Progenitor cell of endocrine pancreas (in vitro differentiated cells): Measurements from ENCODE around the gene SKI. TPM values are rescaled to one million over a fixed set of nuclear protein-coding genes. Genes with fewer than 3 reads are reported as not detected.

ENCODE experiments used
- DNase-seq: peaks from one replicate; pipeline ENCODE4 v3.0.0; 2021; ENCODE audit warnings: low spot score; ENCODE audit not compliant: unreplicated experiment
- H3K27ac Mint-ChIP-seq: 2 replicates; pipeline ENCODE4 v1.8.0; 2021; ENCODE audit warnings: mild to moderate bottlenecking, moderate library complexity, mixed read lengths
- H3K27me3 Mint-ChIP-seq: 2 replicates; pipeline ENCODE4 v1.8.0; 2021; ENCODE audit warnings: mixed read lengths
- H3K36me3 Mint-ChIP-seq: 2 replicates; pipeline ENCODE4 v1.8.0; 2022; ENCODE audit warnings: mixed read lengths; ENCODE audit not compliant: insufficient read depth
- H3K4me1 Mint-ChIP-seq: 2 replicates; pipeline ENCODE4 v1.8.0; 2021; ENCODE audit warnings: low read depth, mixed read lengths
- H3K4me3 Mint-ChIP-seq: 2 replicates; pipeline ENCODE4 v1.8.0; 2021; ENCODE audit warnings: low read depth, mild to moderate bottlenecking, moderate library complexity, mixed read lengths
- H3K9me3 Mint-ChIP-seq: 2 replicates; pipeline ENCODE4 v1.8.0; 2021; ENCODE audit warnings: low read depth, mixed read lengths
- total RNA-seq: library from RNA; stranded (reverse); gene quantifications from 2 replicates; pipeline ENCODE4 v1.2.1, GENCODE V29; 2021
- TF ChIP-seq, protein P1 (sequence below): fragments of 200-600 bp; sonication (generic); IDR thresholded peaks from one replicate; pipeline ENCODE4 v1.5.0; 2021; ENCODE audit warnings: antibody characterized with exemption, mild to moderate bottlenecking; ENCODE audit not compliant: unreplicated experiment

The SKI gene
- total RNA-seq, 1 donor from 2014 or later, result 56.2 TPM

DNA sequence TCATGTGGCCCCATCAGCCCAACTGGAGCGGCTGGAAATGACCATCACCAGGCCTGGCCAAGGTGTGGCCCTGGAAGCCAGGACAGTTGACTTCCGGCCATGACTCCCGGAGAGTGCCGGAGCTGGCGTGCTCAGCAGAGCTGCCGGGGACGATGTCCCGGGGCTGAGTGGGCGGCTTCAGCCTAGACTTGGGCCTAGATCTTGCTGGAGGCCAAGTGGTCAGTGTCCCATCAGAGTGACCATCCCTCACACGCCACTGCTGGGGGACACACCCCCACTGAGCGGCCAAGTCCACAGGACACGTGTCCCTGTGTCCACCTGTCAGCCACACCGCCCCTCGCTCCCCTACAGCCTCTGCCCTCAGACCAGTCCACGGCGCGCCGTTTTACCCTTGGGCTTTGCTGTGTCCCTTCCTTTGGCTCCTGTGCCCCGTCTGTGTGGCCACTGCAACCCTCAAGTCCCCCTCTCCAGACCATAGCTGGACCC, 37.6 kb upstream of the SKI start:
- DNase-seq, result no peak
- Mint-ChIP-seq H3K27me3 (no peaks in the 10 kb centered on the region), H3K36me3 (no peaks in the 10 kb centered on the region), H3K4me1 (peaks cover 10% of the 10 kb centered on the region), H3K4me3 (no peak overlapping the region), H3K9me3 (no peaks in the 10 kb centered on the region), H3K27ac (peak overlapping the region; percentile 41)
- TF ChIP-seq, protein P1, sequence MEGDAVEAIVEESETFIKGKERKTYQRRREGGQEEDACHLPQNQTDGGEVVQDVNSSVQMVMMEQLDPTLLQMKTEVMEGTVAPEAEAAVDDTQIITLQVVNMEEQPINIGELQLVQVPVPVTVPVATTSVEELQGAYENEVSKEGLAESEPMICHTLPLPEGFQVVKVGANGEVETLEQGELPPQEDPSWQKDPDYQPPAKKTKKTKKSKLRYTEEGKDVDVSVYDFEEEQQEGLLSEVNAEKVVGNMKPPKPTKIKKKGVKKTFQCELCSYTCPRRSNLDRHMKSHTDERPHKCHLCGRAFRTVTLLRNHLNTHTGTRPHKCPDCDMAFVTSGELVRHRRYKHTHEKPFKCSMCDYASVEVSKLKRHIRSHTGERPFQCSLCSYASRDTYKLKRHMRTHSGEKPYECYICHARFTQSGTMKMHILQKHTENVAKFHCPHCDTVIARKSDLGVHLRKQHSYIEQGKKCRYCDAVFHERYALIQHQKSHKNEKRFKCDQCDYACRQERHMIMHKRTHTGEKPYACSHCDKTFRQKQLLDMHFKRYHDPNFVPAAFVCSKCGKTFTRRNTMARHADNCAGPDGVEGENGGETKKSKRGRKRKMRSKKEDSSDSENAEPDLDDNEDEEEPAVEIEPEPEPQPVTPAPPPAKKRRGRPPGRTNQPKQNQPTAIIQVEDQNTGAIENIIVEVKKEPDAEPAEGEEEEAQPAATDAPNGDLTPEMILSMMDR, result no peak

DNA sequence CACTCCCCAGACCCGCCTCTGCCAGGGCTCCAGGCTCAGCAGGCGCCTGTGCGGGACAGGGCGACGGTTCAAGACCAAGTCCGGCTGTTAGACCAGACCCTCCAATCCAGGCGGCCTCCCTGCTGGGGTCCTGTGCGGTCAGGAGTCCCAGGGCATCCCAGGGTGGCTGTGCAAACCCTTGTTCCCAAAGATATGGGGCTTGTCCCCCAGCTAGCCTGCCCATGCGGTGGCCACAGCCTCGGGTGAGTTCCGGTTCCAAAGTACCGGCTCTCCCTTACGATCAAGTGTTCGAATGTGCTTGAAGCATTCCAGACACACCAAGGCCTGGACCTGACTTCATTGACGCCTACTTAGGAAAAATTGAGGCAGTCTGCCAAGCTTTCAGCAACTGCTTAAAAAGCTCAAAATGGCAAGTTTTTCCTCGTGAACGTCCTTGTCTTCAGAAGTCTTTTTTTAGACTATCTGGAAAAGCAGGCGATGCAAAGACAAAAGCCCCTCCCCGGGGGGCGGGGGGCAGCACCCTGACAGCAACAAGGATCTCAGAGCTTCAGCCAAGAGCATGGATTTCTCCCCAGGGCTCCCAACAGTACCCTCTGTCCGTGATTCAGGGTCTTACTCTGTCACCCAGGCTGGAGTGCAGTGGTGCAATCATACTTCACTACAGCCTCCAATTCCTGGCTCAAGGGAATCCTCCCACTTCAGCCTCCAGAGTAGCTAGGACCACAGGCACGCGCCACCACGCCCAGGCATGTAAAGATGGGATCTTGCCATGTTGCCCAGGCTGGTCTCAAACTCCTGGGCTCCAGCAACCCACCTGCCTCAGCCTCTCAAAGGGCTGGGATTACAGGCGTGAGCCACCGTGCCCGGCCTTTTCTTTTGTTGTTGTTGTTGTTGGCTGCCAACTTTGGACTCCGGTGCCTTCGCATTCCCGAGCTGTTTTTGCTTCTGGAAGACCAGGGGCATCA, 35.8 kb upstream of the SKI start:
- DNase-seq, result no peak
- H3K4me3 Mint-ChIP-seq, result peak overlapping the region; percentile 52
- H3K9me3 Mint-ChIP-seq, result no peaks in the 10 kb centered on the region
- no peak overlapping the region for H3K27ac Mint-ChIP-seq
- H3K27me3 Mint-ChIP-seq, result no peaks in the 10 kb centered on the region
- no peaks in the 10 kb centered on the region for H3K36me3 Mint-ChIP-seq
- TF ChIP-seq, protein P1, result no peak
- H3K4me1 Mint-ChIP-seq, result peaks cover 10% of the 10 kb centered on the region

DNA sequence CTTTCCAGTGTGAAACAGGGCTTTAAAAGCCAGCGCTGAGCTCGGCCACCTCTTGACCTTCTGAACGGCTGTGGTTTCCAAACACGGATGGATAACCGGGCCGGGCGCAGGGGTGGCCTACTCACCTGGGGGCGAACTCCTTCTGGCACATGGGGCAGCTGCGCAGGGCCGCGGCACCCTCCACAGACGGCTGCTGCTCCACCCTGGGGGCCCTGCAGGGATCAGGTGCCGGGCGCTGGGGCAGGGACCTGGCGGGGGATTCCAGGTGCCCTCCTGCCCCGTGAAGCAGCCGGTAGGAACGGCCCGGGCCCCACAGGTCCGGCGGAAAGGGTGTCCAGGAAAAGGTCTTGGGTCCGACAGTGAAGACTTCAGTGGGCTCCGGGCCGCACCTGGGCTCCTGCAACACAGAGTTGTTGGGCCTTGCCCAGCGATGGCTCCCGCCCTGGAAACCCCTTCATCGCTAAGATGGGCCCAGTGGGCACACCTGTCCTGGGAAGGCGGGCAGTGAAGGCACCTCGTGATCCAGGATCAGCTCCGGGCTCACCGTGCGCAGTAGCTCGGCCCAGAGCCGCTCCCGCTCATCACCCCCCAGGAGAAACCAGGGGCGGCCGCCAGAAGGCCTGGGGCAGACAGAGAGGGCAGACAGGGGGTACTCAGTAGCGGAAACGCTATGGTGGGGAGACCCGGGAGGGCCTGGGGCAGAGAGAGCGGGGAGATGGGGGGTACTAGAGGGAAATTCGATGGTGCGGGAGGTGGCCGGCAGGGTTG, 34.4 kb upstream of the SKI start:
- peaks cover 10% of the 10 kb centered on the region for H3K4me1 Mint-ChIP-seq
- DNase-seq, result no peak
- no peaks in the 10 kb centered on the region for H3K27me3 Mint-ChIP-seq
- H3K4me3 Mint-ChIP-seq, result peak overlapping the region; percentile 73
- H3K9me3 Mint-ChIP-seq, result no peaks in the 10 kb centered on the region
- no peaks in the 10 kb centered on the region for H3K36me3 Mint-ChIP-seq
- TF ChIP-seq, protein P1, result no peak
- no peak overlapping the region for H3K27ac Mint-ChIP-seq

DNA sequence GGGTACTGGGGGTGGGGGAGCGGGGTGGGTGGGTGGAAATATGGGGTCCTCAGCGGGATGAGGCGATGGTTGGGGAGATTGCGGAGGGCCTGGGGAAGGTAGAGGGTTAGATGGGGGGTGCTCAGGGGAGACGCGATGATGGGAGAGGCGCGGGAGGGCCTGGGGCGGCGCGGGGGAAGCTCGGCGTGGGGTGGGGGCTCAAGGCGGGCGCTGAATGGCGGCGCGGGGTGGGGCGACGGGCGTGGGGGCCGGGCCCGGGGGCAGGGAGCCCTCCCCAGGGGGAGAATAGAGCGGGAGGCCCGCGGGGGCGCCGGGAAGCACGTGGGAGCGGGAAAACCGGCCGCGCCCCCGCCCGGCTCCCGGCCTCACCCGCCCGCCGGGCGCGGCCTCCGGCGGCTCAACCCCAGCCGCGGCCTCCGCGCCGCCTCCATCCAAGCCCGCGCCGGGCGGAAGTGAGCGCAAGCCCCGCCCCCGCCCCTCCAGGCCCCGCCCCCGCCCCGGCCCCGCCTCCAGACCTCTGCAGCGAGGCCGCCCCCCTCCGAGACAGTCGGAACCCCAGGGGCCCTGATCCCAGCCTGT, 33.7 kb upstream of the SKI start, which contains the start of gene FAAP20:
Gene FAAP20, minus strand, starts transcription at position 454 of the 579 bp plus-strand sequence. Its CDS starts 23 bp downstream, at position 431.
- no peaks in the 10 kb centered on the region for H3K36me3 Mint-ChIP-seq

More for the DNA sequence above, 33.7 kb upstream of the SKI start, which contains the start of gene FAAP20:
- Mint-ChIP-seq H3K4me1 (peaks cover 10% of the 10 kb centered on the region), H3K27me3 (no peaks in the 10 kb centered on the region), H3K4me3 (peak within 1 kb of the TSS; percentile 84), H3K9me3 (no peaks in the 10 kb centered on the region), H3K27ac (peak within 1 kb of the TSS; percentile 94)
- no peak for DNase-seq
- TF ChIP-seq, protein P1, result no peak
